Embryonic facial prominence (tissue), 1 donor: ENCODE data around the gene ARHGEF19.

Experiments
- DNase-seq: peaks from one replicate; pipeline ENCODE4 v3.0.0-alpha.2; 2016; ENCODE audit errors: extremely low spot score

ARHGEF19 gene

DNA sequence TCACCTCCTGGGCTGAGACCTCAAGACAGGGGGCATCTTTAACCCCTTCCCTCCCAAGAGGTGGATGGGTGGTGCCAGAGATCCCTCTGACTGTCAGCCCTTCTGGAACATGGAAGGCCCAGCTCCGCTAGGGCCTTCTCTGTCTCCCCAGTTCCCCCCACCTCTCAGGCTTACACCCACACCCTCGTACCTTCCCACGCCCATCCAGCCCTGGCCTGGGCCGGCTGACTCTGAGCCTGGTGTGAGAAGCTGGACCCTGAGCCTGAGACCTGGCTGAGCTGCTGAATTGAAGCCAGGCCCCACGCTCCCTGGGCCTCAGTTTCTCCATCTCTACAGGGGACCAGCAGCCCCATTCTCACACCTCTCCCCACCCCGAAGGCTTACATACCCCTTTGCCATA lies 61.9 kb downstream of the ARHGEF19 start:
- DNase-seq: no peak

DNA sequence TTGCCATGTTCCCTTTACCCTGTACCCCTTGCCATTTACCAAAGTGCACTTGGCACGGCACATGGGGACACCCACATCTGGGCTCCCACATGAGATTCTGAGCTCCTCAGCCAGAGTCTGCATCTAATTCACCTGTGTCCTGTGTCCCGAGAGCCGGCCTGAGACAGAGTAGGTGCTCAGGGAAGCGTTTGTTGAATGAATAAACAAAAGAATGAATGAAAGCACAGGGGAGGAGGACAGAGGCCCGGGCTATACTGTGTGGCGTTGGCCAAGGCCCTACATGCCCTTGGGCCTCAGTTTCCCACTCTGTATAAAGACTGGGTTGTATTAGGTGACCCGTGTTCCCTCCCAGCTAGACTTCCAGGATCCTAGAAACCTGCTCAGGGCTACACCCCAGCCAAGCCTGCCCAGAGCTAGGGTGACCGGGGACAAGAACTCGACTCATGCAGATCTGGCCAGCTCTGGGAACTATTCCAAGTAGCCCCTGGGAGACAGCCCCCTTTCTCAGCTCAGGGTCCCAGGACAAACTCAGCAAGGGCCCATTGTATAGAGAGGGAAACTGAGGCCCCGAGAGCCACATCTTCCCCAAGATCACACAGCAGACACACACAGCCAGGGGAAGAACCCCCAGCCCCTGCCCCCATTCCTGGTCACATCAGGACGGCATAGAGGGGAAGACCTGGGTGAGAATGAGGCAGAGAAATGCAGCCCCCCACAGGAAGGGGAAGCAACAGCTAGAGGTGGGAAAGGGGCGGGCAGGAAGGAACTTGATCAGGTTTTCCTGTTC lies 62.6 kb downstream of the ARHGEF19 start:
- DNase-seq: no peak

DNA sequence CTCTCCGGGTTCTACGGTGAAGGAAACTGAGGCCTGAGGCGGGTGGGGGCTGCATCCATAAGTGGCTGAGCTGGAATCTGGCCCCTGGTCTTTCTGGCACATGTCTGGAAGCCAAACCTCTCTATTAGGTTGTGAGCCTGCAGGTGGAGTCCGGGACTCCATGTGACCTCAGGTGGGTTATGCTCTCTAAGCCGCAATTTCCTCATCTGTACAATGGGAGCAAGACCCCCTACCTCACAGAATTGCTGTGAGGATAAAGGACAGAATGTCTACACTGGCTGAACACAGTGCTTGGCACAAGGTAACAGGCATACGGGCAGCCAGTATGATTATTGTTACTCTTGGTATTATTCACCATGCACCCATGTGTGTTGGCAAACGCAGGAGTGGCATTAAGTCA lies 63.3 kb downstream of the ARHGEF19 start:
- no peak for DNase-seq

DNA sequence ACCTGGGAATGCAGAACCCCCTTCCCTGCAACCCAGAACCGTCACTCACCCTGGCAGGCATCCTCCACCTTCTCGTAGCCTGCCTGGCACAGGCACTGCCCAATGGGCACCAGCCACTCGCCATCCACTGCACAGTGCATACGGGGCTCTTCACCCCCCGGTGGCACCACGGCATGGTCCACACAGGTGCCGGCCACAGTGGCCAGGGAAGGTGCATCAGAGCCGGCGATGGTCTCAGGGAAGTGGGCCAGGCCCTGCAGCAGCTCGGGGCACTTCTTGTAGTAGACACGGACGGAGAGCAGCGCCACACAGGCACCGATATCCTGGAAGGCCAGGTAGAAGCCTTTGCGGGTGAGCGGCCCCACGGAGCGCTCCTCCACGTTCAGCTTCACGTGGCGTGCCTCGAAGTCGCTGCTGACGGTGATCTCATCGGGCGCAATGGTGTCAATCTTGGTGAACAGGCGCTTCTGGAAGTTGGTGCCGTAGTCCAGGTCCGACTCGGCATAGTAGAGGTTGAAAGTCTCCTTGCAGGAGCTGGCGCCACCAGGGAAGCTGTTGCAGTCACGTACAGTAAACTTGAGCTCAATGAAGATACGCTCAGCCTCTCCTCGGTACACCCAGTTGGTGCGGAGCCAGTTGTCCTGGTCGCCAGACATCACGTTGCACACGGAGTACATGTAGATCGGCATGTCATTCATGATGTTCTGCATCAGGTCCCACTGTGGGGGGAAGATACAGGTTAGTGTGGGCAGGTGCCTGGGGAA lies 63.9 kb downstream of the ARHGEF19 start:
- no peak for DNase-seq
